ENCODE data around the gene TTN.

DNA sequence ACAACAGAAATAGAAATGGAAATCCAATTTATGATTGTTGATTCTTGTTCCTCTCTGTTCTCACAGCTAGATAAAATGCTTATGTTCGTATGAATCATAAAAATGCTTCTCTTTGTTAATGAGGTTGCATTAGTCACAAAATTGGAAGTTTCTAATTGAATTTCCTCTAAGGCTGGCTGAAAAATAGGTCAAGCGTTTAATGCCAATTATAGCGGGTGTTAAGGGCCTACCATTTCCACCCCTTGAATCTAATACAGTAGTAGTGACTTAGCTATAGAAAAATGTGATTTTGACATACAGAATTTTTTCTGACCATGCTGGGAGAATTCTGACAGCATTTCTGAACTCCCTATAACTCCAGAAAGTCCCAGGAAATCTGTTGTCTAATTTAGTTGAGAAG, 107.1 kb downstream of the TTN start:
- TF ChIP-seq, protein P1, sequence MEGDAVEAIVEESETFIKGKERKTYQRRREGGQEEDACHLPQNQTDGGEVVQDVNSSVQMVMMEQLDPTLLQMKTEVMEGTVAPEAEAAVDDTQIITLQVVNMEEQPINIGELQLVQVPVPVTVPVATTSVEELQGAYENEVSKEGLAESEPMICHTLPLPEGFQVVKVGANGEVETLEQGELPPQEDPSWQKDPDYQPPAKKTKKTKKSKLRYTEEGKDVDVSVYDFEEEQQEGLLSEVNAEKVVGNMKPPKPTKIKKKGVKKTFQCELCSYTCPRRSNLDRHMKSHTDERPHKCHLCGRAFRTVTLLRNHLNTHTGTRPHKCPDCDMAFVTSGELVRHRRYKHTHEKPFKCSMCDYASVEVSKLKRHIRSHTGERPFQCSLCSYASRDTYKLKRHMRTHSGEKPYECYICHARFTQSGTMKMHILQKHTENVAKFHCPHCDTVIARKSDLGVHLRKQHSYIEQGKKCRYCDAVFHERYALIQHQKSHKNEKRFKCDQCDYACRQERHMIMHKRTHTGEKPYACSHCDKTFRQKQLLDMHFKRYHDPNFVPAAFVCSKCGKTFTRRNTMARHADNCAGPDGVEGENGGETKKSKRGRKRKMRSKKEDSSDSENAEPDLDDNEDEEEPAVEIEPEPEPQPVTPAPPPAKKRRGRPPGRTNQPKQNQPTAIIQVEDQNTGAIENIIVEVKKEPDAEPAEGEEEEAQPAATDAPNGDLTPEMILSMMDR (IDR thresholded peaks at IDR 0.05), result no peak
- no peak for TF ChIP-seq POLR2A (IDR thresholded peaks at IDR 0.05)
